GM12801 (cell line): ENCODE measurements around the gene ARHGEF40.

Experiments
- CTCF ChIP-seq: IDR thresholded peaks from one replicate; pipeline ENCODE4 v1.5.1; 2011; ENCODE audit warnings: control low read depth; ENCODE audit not compliant: insufficient read length; ENCODE audit errors: extremely low read depth

Gene ARHGEF40

GRCh38 chr14:21070083-21070609 is at the start of gene ARHGEF40:
Gene ARHGEF40, plus strand, starts transcription at chr14:21070304. Its CDS starts 93 bp downstream, at chr14:21070397.
- no peak for TF ChIP-seq CTCF

GRCh38 chr14:21020977-21021545 is 49.0 kb upstream of the ARHGEF40 start:
- TF ChIP-seq CTCF, result no peak

- no peak for TF ChIP-seq CTCF
Observed at GRCh38 chr14:21022686-21023085, 47.4 kb upstream of the ARHGEF40 start.

GRCh38 chr14:21023174-21023573 is 46.9 kb upstream of the ARHGEF40 start:
- TF ChIP-seq CTCF, result no peak

- TF ChIP-seq CTCF, result no peak
Observed at GRCh38 chr14:21023817-21024584, 46.1 kb upstream of the ARHGEF40 start.

- no peak for TF ChIP-seq CTCF
Observed at GRCh38 chr14:21024585-21025370, 45.3 kb upstream of the ARHGEF40 start, which contains the start of gene NDRG2. Gene NDRG2, minus strand, starts transcription at chr14:21025061. Its CDS starts 1,746 bp downstream, at chr14:21023315.
